OCI-M1 (cell line): Measurements from ENCODE around the gene EXOC1.
A peak's percentile ranks its signal among the peaks of the same experiment; 100 is the strongest.

Experiments
- DNase-seq: peaks from one replicate; lab custom pipeline; 2025; lab: John Stamatoyannopoulos, UW

Gene EXOC1

DNA sequence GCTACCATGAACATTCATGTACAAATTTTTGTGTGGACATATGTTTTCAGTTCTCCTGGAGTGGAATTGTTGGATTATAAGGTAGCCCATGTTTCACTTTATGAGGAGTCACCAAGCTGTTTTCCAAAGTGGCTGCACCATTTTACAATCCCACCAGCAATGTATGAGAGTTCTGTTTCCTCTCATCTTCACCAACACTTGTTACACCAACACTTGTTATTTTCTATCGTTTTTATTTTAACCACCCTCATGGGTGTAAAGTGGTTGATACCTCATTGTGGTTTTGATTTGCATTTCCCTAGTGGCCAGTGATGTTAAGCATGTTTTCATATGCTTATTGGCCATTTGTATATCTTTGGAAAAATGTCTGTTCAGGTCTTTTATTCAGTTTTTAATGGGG lies 4.1 kb downstream of the EXOC1 start:
- DNase-seq, result no peak

DNA sequence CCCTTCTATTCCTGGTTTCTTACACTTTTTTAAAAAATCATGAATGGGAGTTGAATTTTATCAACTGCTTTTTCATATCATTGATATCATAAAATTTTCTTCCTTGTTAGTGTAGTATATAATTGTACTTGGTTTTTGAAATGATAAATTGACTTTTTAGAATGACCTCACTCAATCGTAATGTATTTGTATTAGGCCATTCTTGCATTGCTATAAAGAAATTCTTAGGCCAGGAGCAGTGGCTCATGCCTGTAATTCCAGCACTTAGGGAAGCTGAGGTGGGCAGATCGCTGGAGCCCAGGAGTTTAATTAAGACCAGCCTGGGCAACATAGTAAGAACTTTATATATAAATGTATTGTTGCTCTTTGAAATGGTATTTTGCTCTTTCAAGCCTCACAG lies 6.3 kb downstream of the EXOC1 start:
- DNase-seq, result no peak

DNA sequence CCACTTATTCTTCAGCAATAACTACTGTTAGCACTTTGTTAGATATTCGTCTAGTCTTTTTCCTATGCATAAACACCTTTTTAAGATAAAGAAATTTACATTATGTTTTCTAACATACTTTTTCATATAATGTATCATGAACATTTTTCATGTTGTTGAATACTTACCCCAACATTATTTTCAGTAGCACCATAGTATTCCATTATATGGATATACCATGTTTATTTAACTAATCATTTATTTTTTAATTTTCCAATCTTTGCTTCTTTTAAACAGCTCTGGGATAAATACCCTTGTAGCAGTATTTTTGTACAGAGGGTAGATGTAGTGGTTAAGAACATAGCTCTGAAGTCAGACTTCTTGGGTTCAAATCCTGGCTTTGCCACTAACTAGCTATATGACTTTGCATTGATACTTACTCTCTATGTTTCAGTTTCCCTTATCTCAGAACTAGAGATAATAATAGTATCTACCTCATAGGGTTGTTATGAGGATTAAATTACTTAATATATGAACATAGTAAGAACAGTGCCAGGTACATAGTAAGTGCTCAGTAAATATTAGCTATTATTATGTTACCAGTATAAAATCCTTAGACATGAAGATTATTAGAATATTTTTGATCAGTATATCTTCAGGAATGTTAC lies 11.3 kb downstream of the EXOC1 start:
- DNase-seq, result no peak

DNA sequence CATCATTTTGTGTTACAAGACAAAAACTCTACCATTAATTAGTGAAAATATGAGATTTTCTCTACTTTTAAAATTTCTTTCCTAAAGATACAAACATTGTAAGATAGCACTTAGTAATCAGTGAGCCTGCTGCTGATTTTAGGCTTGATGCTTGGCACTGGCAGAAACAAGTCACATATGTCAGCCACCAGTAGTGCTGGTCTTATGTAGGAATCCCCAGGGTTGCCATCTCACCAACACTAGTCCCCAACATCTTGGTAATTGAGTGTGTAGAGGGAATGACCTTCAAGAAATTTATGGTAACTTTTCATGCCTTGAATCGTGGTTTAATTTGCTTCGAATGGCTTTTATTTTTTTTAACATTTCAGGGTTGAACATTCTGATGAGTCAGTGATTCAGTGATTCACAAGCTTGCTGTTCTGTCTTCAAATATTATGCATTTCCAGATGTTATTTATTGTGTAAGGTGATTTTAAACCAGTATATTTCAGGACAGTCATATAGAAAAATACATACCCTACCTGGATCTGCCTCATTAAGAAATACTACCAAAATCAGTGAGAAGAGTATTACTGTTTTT lies 11.9 kb downstream of the EXOC1 start:
- DNase-seq, result no peak

- DNase-seq, result peak; percentile 80
Observed at GRCh38 chr4:55866290-55866907, 13.0 kb downstream of the EXOC1 start.

DNA sequence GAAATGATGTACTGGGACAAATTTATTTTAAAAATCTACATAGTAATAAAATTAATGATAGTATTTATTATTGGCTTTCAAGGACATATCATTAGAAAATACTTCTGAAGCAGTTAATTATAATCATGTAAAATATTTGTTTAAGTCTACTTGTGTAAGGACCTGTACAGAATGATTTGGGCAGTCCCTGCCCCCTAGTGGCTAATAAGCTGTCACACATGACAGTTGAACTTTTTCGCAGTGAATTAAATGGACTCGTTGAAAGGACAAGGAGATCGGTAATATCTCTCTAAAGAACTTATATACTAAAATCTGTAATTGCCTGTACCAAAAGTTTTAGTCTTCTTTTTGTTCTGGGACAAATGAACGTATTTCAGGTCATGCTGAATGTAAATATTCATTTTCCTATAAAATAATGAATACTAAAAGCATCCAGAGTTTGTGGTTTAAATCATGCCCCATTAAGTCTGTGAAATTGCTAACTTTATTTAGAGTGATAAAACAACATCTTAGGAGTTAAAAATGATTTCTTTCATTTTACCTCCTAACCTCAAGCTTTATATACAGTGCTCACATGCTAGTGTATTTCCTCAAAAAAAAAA lies 13.6 kb downstream of the EXOC1 start:
- DNase-seq, result peak; percentile 82

DNA sequence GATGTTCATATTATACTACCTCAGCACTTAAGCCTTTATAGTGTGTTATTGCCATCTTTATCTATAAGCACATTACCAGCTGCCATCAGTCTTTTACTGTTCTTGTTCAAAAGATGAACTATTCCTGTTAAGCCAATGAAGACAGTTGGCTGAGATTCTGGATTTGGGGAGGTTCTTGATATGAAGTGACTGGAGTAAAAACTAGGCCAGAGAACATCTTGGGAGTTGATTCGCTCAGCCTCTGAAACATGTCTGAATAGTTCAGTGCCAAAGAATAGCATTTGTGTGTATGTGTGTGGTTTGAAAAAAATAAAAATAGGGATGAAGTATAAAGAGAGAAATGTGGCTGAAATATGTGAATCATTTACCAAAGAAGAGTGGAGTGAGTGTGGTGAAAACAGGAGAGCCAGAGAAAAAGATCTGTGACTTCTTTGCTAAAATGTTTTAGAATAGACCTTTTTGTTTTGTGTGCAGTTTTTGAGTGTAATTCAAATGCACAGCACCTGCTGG lies 15.2 kb downstream of the EXOC1 start:
- DNase-seq, result no peak

DNA sequence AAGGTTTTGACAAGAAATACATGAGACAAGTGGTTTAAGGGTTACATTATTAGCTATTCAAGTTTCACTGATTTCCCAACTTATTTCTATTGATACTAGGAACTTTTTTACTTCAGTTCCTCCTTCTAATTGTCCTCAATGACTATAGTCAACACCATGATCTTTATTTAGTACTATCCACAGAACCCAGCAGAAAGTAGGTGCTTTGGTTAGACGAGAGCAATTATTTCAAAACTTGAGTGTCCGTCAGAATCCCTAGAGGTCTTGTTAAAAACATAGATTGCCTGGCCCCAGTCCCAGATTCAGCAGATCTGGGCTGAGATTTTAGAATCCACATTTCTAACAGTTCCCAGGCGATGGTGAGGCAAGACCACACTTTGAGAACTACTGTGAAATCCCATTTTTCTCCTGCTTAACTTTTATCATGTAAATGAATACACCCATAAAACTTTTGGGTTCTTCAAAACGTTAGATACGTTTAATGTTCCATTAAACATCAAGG lies 17.9 kb downstream of the EXOC1 start:
- DNase-seq, result no peak

DNA sequence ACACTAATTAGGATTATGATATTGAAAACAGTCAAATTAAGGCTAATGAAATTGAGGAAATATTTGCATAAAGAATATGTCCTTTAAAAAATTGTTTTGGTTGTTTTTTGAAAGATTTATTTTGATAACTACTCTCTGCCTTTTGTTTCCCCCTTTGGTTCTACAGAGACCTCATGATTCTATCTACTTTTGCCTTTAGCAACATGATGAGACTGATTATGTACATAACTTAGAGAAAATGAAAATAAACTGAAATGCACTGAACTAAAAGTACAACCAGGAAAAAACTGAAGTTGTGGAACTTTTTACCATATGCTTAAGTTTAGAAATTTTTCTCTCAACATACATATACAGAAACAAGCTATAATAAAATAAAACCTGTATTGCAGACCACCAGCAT lies 21.4 kb downstream of the EXOC1 start:
- no peak for DNase-seq

- DNase-seq, result no peak
Observed at GRCh38 chr4:55876387-55876786, 22.9 kb downstream of the EXOC1 start.

DNA sequence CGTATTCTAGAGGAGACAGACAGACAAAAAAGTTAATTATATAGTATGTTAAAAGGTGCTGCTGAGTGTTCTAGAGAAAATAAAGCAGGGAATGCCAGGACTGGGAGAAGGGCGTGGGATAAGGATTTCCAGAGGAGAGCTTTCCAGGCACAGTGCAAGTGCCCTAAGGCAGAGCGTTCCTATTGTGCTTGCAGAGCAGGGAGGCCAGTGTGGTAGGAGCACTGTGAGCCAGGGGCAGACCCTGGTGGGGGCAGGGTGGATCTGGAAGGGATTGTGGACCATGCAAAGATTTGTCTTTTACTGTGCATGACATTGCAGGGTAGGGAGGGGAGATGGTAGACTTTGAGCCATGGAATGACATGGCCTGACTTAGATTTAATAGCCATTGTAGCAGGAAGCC lies 25.8 kb downstream of the EXOC1 start:
- no peak for DNase-seq

DNA sequence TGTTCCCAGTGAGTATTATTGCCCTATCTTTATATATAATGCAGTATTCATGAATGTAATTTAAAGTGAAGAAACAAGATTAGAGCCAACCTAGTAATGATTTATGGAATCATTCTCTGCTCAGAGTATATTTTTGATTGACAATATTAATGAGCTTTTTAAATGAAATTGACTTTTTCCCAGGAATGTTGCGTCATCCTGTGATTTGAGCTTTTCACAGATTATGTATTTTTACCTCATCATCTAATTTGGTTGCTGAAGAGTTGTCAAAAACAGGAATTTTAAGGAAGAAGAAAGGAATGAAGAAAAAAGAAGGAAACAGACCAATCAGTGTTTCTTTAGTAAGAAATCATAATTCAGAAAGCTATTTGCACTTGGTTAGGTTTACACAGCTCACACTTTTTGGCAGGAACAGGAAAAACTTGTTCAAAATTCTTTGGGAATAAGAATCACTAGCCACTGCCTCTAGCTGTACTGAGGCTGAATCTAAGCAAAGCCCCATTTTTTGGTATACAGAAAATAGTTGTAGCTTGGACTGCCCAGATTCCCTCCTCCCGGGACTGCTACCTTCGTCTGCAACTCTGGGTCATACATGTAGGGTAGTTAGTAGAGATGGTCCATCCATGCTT lies 27.3 kb downstream of the EXOC1 start:
- no peak for DNase-seq

GRCh38 chr4:55884093-55884850 lies 30.8 kb downstream of the EXOC1 start:
- DNase-seq, result peak; percentile 45

DNA sequence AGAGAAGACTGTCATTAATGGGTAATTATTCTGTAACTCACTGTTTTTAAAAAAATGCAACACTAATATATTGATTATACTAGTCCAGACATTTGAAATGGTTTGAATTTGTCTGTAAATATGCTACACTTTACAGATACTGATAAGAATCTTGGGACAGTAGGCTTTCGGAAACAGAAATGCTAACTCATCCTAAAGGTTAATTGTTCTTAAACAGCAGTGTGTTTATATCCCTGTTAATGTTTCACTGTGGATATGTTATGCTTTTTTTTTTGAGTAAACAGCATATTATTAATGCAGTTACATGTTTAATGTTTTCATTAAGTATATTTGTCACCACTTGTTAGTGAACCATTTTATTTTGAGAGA lies 31.4 kb downstream of the EXOC1 start:
- DNase-seq, result no peak

DNA sequence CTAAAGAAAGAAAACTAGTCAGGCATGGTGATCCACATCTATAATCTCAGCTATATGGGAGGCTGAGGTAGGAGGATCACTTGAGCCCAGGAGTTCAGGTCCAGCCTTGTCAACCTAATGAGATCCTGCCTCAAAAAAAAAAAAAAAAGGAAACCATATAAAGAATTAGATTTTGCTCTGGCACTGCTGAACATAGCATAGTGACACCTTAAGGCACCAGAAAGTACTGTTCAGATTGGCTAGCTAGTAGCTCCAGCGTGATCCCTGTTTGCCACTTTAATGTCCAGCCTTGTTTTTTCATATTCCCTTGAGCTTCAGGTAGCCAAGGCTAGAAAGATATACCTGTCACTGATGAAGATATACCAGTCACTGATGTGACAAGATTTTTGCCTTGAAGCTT lies 34.1 kb downstream of the EXOC1 start:
- no peak for DNase-seq

DNA sequence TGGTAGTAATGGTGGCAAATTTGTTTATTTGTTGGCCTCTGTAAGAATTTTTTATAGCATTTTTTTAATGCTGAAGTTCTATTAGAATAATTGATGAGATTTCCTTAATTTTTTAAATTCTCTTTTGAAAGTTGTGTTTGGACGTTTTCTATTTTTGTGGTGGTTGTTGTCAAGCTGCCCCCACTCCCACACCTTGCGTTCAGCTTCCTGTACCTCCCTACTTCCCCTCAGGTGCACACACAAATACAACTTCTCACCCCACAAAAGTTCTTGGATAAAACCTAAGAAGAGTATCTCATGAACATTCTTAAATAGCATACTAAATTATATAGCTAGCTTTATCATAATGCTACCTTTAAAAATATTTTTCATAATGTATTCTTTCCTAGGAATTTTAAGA lies 38.7 kb downstream of the EXOC1 start:
- DNase-seq, result no peak

- no peak for DNase-seq
Observed at GRCh38 chr4:55896622-55897021, 43.2 kb downstream of the EXOC1 start.

DNA sequence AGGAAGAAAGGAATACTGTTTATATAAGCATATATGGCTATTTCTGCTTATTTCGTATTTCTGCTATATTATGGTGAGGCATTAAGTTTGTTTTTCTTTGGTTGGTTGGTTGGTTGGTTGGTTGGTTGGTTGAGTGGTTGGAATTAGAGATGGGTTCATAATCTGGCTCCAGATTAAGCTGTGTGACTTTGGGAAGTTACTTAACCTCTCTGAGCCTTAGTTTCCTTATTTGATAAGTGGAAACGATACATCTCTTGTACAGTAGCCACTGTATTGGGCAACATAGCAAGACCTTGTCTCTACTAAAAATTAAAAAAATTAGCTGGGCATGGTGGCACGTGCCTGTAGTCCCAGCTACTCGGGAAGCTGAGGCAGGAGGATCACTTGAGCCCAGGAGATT lies 49.2 kb downstream of the EXOC1 start:
- DNase-seq, result no peak

DNA sequence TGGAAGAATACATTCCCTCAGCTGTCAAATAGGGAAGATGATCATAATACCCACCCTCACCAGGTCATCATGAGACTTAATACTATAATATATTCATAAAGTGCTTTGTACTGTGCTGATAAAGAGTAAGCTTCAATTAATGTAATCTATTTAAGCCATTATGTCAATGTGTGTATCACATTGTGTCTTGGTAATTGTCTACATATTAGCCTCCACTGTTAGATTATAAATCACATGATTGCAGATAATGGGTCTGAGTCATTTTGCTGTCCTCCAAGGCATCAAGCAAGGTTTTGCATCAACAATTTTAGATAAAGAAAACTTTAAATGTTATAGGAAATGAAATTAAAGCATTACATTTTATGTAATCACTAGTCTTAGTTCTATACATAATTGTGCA lies 50.1 kb downstream of the EXOC1 start:
- DNase-seq, result no peak

DNA sequence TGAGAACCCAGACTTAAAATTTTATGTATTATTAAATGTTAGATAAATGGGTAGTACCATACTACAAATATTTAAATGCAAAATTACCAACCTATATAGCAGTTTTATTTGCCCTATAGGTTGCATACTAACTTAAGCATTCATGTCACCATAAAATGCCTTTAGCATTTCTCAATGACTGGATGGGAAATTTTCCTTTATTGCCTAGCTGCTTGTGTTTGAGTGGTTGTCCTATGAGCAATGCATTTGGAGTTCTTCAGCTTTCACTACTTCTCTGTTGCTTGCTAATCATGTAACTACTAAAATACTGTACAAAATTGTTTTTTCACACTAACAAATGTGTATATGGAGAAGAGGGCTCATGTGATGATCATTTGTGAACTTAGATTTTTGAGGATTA lies 51.1 kb downstream of the EXOC1 start:
- no peak for DNase-seq

DNA sequence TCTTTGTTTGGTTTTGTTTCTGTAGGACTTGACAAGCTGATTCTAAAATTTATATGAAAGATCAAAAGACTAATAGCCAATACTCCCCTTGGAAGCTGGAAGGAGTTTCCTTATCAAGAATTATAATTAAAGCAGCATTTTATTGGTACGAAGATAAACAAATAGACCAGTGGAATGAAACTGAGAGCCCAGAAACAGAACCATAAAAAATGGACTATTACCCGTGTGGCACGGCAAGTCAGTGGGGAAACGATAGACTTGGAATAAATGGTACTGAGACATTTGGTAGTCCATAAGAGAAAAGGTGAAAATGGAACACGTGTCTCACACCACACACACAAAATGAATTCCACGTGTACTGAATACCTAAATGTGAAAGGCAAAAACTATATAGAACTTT lies 52.9 kb downstream of the EXOC1 start:
- DNase-seq, result no peak

DNA sequence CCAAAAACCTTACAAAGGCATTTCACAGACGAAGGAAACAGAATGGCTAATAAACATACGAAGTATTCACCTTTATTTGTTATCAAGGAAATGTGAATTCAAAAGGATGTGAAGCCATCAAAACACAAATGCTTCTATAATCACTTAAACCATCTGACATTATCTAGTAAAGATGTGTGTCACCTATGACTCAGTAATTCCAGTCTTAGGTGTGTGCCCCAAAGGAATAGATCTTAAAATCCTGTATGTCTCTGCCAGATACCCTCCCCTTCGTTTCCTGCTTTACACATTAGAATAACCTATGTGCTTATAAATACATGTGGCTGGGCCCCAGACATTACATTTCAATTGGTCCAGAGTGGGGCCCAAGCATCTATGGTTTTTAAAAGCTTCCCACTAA lies 53.5 kb downstream of the EXOC1 start:
- DNase-seq, result no peak
